ENCODE data around the gene CHRNB4.
"Not testable (repeated sequence)": the region's sequence is repeated elsewhere in the genome, so short reads cannot be mapped to it uniquely, and the experiment has no call there.

CHRNB4 gene

GRCh38 chr15:78614021-78614420, 27.0 kb downstream of the CHRNB4 start:
- DNase-seq = no peak

DNA sequence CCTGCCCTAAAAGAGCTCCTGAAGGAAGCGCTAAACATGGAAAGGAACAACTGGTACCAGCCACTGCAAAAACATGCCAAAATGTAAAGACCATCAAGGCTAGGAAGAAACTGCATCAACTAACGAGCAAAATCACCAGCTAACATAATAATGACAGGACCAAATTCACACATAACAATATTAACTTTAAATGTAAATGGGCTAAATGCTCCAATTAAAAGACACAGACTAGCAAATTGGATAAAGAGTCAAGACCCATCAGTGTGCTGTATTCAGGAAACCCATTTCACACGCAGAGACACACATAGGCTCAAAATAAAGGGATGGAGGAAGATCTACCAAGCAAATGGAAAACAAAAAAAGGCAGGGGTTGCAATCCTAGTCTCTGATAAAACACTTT, 31.5 kb downstream of the CHRNB4 start:
- DNase-seq = not testable (repeated sequence)

GRCh38 chr15:78605680-78606079, 35.3 kb downstream of the CHRNB4 start:
- no peak for DNase-seq

DNA sequence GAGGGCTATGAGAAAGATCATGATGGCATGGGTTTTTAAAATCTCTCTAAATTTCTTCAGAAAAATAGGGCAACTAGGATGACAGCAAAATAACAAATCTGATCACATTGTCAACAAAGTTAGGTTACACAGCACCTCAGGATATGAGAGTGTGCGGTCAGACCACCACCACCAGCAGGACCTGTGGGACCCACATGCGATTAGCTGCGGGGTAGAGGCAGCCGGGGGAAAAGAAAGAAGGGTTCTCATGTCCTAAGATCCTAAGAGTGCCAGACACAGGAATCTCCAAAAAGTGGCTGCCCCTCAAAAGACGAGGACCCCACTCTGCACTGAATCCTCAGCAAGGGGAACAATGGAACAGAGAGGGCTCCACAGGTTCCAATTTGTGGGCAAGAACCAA, 35.8 kb downstream of the CHRNB4 start:
- DNase-seq = no peak

DNA sequence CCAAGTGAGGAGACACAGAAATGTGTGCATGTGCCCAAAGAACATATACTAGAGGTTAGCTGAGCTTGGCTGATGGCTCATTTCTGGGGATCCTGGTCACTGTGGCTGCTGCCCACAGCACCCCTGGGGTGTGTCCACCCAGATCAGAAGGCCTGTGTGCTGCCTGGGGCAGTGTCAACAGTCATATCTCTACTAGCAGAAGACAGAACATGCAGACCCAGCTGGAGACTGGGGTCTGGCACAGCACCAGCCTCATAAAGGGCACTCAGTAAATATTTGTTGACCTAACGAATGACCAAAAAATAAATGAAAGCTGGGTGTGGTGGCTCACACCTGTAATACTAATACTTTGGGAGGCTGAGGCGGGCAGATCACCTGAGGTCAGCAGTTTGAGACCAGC, 36.6 kb downstream of the CHRNB4 start:
- no peak for DNase-seq

- DNase-seq = no peak
Measured at GRCh38 chr15:78603467-78603866, 37.5 kb downstream of the CHRNB4 start.

DNA sequence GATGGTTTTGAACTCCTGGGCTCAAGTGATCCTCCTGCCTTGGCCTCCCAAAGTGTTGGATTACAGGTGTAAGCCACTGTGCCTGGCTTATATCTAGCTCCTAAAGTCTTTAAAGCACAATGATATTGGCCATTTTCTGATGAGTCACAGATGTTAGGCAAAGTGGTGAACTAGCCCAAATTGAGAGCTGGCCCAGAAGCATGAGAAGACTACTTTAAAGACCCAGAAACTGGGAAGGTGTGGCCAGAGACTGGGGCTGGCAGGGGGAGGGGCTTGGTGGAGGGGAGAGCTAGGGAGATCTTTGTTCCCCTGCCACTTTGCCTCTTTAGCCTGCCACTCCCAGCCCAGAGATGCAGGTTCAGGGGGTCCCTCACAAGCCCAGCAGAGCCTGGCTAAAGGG, 41.8 kb downstream of the CHRNB4 start:
- DNase-seq = no peak

GRCh38 chr15:78598348-78598747, 42.7 kb downstream of the CHRNB4 start:
- DNase-seq = no peak

DNA sequence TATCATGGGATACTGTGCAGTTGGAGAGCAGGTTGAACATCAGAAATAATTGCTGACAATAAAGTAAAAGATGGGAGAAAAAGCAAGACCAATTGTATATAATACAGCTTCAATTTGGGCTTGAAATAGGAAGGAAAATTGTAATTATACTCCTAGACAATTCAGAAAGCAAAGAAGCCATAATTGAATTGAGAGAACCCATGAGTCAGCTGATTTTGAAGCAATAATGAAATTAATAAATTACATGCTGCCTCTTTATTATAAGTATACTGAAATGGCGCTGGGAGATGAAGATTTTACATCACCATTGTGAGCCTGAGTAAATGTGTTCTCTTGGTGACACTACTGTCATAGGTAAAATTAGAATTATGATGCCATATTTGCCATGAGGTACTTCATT, 43.4 kb downstream of the CHRNB4 start:
- no peak for DNase-seq

DNA sequence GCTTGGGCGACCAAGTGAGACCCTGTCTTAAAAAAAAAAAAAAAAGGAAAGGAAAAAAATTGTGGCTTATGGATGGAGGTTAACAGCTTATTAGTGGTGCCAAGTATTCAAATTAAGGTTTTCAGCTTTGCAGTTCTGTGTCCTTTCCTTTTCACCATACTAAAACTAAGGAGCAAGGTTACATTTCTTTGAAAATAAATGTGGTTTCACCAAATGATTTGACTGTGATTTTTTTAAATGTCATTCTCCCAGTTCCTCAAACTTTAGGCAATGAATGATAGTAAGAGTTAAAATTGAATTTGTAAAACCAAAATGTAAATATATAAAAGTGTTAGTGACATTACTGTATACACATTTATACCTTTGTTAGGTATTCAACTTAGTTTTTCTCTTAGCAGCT, 66.1 kb downstream of the CHRNB4 start:
- DNase-seq = no peak
